Uterus (tissue), 2 donors: ENCODE results near the gene ANKRD63.

Experiments used
- CTCF ChIP-seq, 4 experiments: fragments of 200-600 bp in 2 of 4; fragments of 450-650 bp in 2 of 4; sonication (generic) in 2 of 4; IDR thresholded peaks; one replicate each; pipeline ENCODE4 v1.5.1; 2016 to 2019; ENCODE audit warnings: antibody characterized with exemption in 4 of 4, mild to moderate bottlenecking in 2 of 4, moderate library complexity in 1 of 4
- POLR2A ChIP-seq, 2 donors: fragments of 450-650 bp; IDR thresholded peaks; one replicate each; pipeline ENCODE4 v1.6.1; 2016; ENCODE audit warnings: antibody characterized with exemption in 2 of 2, mild to moderate bottlenecking in 1 of 2, moderate library complexity in 1 of 2

GRCh38 chr15:40331026-40331425 lies 48.2 kb upstream of the ANKRD63 start:
- TF ChIP-seq CTCF (IDR thresholded peaks at IDR 0.05) (no peak), POLR2A (IDR thresholded peaks at IDR 0.05) (no peak)
